Stimulated activated naive CD8-positive, alpha-beta T cell treated with anti-CD3 and anti-CD28 coated beads, Interleukin-15, Interleukin-2, amounts not matched to agents 100 U/mL and 50 U/mL, for 24 hours (primary cell): ENCODE results near the gene TCIRG1.

Experiments
- ATAC-seq: fragments of 150-1000 bp; cut with Tn5 transposase; one replicate; pipeline ENCODE4 v1.10.0; 2021
- DNase-seq: peaks from one replicate; pipeline ENCODE4 v3.0.0; 2021

The TCIRG1 gene

GRCh38 chr11:68016904-68017817 lies 21.7 kb upstream of the TCIRG1 start:
- DNase-seq (no peak), ATAC-seq (no peak)

- no peak for ATAC-seq
These were observed 20.7 kb upstream of the TCIRG1 start for GRCh38 chr11:68017980-68018729.

DNA sequence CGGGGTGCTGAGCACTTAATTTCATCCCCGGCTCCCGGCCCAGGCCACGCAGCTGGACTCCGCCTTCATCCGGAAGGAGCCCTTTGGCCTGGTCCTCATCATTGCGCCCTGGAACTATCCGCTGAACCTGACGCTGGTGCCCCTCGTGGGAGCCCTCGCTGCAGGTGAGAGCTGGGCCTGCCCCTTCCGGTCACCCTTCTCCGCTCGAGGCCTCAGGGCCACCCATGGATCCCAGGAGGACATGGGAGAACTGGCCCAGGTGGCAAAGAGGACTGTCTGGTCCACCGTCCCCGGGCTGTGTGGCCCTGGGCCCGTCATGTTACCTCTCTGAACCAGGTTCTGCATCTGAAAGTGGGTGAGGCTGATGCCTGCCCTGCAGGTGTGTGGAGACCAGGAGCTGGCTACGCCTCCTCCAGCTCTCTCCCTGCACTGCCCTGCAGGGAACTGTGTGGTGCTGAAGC lies 20.1 kb upstream of the TCIRG1 start:
- DNase-seq: no peak
- no peak for ATAC-seq

More at GRCh38 chr11:68017980-68018729, 20.7 kb upstream of the TCIRG1 start:
- DNase-seq: no peak

- DNase-seq (no peak), ATAC-seq (no peak)
These were observed 19.3 kb upstream of the TCIRG1 start for GRCh38 chr11:68019486-68019885.

DNA sequence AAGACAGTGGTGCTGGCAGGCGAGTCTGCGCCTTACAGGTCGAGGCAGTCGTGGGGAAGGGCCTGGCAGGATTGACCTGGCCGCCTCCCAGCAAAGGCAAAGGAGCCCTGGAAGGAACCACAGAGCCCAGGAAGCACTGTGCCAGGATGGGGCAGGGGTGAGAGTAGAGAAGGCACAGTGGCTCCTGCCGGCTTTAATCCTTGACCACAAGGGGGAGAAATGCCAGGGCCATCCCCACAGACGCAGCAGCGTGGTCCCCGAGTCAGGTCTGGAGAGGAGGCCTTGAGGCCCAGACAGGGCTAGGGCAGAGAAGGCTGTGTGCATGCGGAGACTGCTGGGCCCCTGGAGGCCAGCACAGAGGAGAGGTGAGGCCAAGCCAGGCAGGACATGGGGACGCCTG lies 18.2 kb upstream of the TCIRG1 start:
- ATAC-seq: no peak
- no peak for DNase-seq

DNA sequence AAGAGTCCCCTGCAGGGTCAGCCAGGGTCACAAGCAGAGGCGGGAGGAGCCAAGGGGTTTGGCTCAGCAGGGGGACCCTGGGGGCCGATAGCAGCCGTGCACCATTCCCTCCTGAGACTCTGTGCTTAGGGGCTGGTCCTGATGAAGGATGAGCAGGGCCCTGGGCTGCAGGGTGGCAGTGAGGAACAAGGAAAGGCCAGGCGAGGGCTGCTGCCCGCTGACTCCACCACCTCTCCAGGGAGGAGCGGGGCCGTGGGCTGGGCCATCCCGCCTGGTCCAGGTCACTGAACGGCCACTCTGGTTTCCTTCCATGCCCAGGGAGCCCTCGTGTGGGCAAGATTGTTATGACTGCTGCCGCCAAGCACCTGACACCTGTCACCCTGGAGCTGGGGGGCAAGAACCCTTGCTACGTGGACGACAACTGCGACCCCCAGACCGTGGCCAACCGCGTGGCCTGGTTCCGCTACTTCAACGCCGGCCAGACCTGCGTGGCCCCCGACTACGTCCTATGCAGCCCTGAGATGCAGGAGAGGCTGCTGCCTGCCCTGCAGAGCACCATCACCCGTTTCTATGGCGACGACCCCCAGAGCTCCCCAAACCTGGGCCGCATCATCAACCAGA lies 17.5 kb upstream of the TCIRG1 start:
- DNase-seq: no peak
- ATAC-seq: no peak

- ATAC-seq (no peak), DNase-seq (no peak)
These were observed 16.3 kb upstream of the TCIRG1 start for GRCh38 chr11:68022531-68022930.

GRCh38 chr11:68024508-68024907 lies 14.3 kb upstream of the TCIRG1 start:
- no peak for ATAC-seq
- DNase-seq: no peak

GRCh38 chr11:68025047-68025446 lies 13.8 kb upstream of the TCIRG1 start:
- no peak for ATAC-seq
- DNase-seq: no peak

DNA sequence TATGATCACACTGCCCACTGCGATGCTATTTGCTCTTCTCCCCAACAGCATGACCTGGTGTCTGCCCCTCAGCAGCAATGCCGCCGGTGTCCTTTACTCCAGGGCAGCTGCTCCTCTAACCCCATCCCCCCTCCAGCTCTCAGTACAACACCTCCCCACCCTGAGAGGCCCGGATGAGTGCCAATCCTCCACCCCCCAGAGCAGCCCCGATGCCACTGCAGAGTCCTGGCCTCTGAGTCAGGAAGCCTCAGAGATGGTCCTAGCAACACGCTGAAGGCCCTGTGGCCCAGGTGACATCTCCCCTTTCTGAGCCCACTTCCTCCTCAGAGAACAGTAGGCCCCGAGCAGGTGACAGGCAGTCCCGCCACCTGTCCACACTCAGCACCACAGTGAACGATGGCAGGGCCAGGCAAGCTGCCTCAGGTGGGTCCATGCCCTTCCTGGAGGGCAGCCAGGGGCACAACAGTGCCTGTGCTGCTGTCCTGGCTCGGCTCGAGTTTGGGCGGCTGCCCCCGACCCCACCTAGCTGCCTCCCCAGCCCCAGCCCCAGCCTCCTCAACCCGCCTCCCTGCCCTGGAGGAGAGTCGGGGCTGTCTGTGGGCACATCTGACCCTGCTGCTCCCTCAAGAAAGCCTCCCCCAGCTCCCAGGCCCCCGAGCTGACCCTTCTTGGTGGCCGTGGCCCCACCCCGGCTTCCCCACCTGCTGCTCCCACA lies 12.3 kb upstream of the TCIRG1 start:
- DNase-seq (no peak), ATAC-seq (no peak)

DNA sequence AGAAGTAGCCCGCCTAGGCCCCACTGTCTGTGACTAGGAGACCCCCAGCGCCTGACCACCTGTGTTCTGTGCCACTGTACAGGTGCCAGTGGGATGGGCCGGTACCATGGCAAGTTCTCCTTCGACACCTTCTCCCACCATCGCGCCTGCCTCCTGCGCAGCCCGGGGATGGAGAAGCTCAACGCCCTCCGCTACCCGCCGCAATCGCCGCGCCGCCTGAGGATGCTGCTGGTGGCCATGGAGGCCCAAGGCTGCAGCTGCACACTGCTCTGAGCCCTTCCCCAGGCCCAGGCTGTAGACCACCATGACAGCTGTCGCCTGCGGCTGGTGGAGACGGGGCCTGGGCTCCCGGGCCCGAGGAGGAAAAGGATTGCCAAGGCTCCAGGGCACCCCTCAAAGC lies 11.2 kb upstream of the TCIRG1 start:
- no peak for ATAC-seq
- no peak for DNase-seq

- no peak for ATAC-seq
These were observed 9.9 kb upstream of the TCIRG1 start for GRCh38 chr11:68028802-68029545.

DNA sequence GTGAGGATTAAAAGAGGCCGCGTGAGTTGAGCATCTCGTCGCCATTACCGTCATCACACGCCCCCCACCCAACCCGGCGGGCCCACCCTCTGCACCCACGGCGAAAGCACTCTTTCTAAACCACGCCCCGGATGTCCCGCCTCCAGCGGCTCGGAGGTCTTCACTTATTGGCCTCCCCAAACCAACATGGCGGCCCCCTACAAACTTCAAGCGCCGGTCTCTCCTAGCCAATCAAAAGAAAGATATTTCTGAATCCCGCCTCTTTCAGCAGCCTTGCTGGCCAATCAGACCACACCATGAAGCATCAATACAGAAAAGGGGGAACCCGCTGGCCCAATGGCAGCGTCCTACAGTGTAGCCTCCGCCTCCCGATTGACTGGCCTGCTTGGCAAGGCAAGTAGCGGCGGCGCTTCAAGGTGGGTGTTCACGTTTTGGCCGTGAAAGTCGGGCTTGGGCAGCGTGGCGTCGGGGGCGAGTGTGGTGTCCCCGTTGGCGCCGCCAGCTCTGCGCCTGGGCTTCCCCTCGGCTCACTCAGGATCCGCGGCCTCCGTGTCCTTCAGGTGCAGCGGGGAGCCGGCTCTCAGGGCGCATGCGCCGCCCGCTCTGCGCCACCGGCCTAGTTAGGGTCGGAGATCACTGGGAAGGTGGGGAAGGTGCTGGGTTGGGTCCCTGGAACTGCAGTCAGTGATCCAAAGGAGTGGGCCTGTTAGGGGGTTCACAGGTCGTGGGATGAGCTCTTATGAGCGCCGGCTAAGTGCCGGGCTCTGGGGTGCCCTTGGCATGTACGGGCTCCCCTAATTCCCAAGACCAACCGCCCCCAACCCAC lies 8.3 kb upstream of the TCIRG1 start, which contains the start of gene NDUFS8:
Gene NDUFS8, plus strand, starts transcription at position 364 of the 826 bp plus-strand sequence. CDS start 1,471 bp downstream, outside the sequence.
- ATAC-seq: peak; percentile 95

More at GRCh38 chr11:68028802-68029545, 9.9 kb upstream of the TCIRG1 start:
- no peak for DNase-seq

DNA sequence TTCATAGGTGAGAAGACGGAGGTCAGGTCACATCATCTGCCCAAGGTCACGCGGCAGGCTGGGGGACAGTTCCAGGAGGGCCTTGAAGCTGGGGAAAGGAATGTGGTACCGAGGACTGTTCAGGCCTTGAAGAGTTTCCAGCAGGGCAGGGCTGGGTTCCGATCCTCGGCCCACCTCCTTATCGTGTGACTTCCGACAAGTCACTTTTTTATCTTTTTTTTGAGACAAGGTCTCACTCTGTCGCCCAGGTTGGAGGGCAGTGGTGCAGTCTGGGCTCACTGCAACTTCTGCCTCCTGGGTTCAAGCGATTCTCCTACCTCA lies 7.7 kb upstream of the TCIRG1 start:
- DNase-seq (no peak), ATAC-seq (no peak)

More for the DNA sequence above, 8.3 kb upstream of the TCIRG1 start, which contains the start of gene NDUFS8:
- DNase-seq: peak; percentile 97

DNA sequence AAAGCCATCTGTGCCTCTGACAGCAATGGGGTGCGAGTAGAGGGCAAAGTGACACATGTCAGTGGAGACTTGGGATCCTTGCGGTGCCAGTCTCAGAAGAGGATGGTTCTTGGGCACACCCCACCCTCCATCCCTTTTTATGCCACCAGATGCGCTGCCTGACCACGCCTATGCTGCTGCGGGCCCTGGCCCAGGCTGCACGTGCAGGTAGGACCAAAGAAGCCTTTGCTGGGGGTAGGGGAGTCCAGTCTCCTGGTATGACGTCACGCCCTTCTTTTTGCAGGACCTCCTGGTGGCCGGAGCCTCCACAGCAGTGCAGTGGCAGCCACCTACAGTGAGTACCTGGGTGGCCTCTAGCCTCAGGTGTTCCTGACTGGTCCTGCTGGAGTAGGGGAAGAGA lies 6.8 kb upstream of the TCIRG1 start:
- DNase-seq (no peak), ATAC-seq (no peak)

- DNase-seq (no peak), ATAC-seq (no peak)
These were observed 5.7 kb upstream of the TCIRG1 start for GRCh38 chr11:68032997-68033707.

- no peak for ATAC-seq
- no peak for DNase-seq
These were observed 5.1 kb upstream of the TCIRG1 start for GRCh38 chr11:68033708-68034045.

DNA sequence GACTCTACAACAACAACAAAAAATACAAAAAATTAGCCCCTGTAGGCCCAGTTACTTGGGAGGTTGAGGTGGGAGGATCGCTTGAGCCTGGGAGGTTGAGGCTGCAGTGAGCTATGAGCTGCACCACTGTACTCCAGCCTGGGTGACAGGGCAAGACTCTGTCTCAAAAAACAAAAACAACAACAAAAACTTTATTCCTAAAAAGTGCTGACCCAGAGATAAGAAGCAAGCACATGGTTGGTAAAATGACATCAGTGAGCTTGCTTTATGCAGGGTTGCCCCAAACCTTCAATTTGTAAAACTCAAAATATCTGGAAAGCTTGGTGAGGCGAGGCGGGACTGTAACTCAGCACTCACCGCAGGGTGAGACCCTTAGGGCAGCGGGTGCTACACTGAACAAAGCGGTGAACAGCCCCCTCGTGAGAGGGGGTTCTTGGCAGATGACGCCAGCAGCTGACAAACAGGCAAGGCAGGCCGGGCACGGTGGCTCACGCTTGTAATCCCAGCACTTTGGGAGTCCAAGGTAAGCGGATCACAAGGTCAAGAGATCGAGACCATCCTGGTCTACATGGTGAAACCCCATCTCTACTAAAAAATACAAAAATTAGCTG lies 3.5 kb upstream of the TCIRG1 start:
- ATAC-seq (no peak), DNase-seq (no peak)

GRCh38 chr11:68036141-68036716 lies 2.6 kb upstream of the TCIRG1 start:
- ATAC-seq (no peak), DNase-seq (no peak)
